Upper lobe of right lung (tissue), 1 donor: ENCODE data around the gene SHISA6. TPM values are rescaled to one million over a fixed set of nuclear protein-coding genes. Genes with fewer than 3 reads are reported as not detected.

Experiments used
- ATAC-seq: fragments of 200-7000 bp; cut with Tn5 transposase; one replicate; pipeline ENCODE4 v1.9.1; 2020; ENCODE audit warnings: mild to moderate bottlenecking, moderate library complexity
- DNase-seq: peaks from one replicate; pipeline ENCODE4 v3.0.0-alpha.2; 2020
- H3K27ac ChIP-seq: fragments of 200-600 bp; one replicate; pipeline ENCODE4 v1.8.0; 2022
- H3K27me3 ChIP-seq: fragments of 200-600 bp; one replicate; pipeline ENCODE4 v1.8.0; 2022; ENCODE audit warnings: mild to moderate bottlenecking
- H3K36me3 ChIP-seq: fragments of 200-600 bp; one replicate; pipeline ENCODE4 v1.8.0; 2022
- H3K4me1 ChIP-seq: fragments of 200-600 bp; one replicate; pipeline ENCODE4 v1.8.0; 2022
- H3K4me3 ChIP-seq: fragments of 200-600 bp; one replicate; pipeline ENCODE4 v1.8.0; 2022; ENCODE audit warnings: mild to moderate bottlenecking
- H3K9me3 ChIP-seq: fragments of 200-600 bp; one replicate; pipeline ENCODE4 v1.8.0; 2022
- CTCF ChIP-seq: fragments of 200-600 bp; IDR thresholded peaks from one replicate; pipeline ENCODE4 v1.8.0; 2022; ENCODE audit warnings: antibody characterized with exemption
- intact Hi-C: fragments of 100-400 bp; cut with DNase I; formaldehyde crosslinking; loops from one replicate; pipeline ENCODE4 v1.11.0; 2022
- total RNA-seq: library from RNA; stranded (reverse); fragmentation: NEBNext Ultra II Directional; extraction: Animal tissue kit (Norgen Biotek cat#: 25700); gene quantifications from one replicate; pipeline ENCODE4 v1.2.1, GENCODE V29; 2021
- donor health status: DM: no; HTN: yes; CAD: no; lungs with severe emphysema.

Gene SHISA6
- total RNA-seq, 1 donor from 2014 or later, result not detected

GRCh38 chr17:11240041-11240840 is 772 bp upstream of the SHISA6 start:
- Histone ChIP-seq H3K4me3 (peak overlapping the region; percentile 23), H3K36me3 (no peaks in the 10 kb centered on the region), H3K27me3 (peaks cover 42% of the 10 kb centered on the region), H3K27ac (no peak overlapping the region), H3K9me3 (no peaks in the 10 kb centered on the region), H3K4me1 (no peaks in the 10 kb centered on the region)
- no peak for TF ChIP-seq CTCF
- intact Hi-C loops, result no loop called here
- ATAC-seq (peak; percentile 7), DNase-seq (no peak)

DNA sequence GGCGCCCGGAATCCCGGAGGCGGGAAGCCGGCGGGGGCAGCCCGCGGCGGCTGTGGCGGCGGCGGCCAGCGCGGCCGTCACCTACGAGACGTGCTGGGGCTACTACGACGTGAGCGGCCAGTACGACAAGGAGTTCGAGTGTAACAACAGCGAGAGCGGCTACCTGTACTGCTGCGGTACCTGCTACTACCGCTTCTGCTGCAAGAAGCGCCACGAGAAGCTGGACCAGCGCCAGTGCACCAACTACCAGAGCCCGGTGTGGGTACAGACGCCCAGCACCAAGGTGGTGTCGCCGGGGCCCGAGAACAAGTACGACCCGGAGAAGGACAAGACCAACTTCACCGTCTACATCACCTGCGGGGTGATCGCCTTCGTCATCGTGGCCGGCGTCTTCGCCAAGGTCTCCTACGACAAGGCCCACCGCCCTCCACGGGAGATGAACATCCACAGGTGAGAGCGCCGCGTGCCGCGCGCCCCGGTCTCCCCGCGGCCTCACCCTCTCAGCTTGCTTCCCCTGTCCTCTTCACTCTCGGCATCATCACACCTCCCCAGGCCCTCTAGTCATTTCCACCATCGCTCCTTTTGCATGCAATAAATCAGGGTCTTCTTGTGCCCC is 706 bp downstream of the SHISA6 start:
- Histone ChIP-seq H3K36me3 (no peaks in the 10 kb centered on the region), H3K4me1 (no peaks in the 10 kb centered on the region), H3K9me3 (no peaks in the 10 kb centered on the region), H3K27ac (no peak overlapping the region), H3K27me3 (peaks cover 51% of the 10 kb centered on the region), H3K4me3 (no peak overlapping the region)
- no peak for TF ChIP-seq CTCF
- intact Hi-C loops, result no loop called here
- DNase-seq, result no peak
- ATAC-seq, result no peak

GRCh38 chr17:11242411-11242810 is 1.4 kb downstream of the SHISA6 start:
- intact Hi-C loops, result no loop called here
- no peak overlapping the region for H3K4me3 ChIP-seq
- H3K27ac ChIP-seq, result no peak overlapping the region
- no peak for ATAC-seq
- H3K4me1 ChIP-seq, result no peaks in the 10 kb centered on the region
- DNase-seq, result no peak
- TF ChIP-seq CTCF, result no peak
- H3K36me3 ChIP-seq, result no peaks in the 10 kb centered on the region
- no peaks in the 10 kb centered on the region for H3K9me3 ChIP-seq
- peaks cover 51% of the 10 kb centered on the region for H3K27me3 ChIP-seq

DNA sequence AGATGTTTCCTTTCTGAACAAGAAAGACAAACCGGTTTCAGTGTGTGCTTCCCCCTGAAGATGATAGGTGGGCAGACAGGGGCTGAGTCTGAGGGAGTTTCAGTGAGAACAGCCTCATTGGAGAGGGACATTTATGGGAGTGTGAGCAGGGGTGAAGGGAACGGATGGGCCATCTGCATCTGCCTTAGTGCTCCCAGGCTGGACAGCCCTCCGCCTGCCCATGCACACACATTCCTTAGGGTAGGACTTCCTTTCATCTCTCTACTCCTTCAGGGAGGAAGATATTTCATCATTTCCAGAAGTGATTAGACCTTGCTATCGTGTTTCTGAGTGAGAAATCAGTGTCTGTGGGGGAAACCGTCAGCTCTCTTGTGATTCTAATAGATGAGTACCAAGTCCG is 3.8 kb downstream of the SHISA6 start:
- ATAC-seq, result no peak
- DNase-seq, result no peak
- Histone ChIP-seq H3K36me3 (no peaks in the 10 kb centered on the region), H3K4me1 (no peaks in the 10 kb centered on the region), H3K4me3 (no peak overlapping the region), H3K27ac (no peak overlapping the region), H3K9me3 (no peaks in the 10 kb centered on the region), H3K27me3 (peaks cover 50% of the 10 kb centered on the region)
- intact Hi-C loops, result no loop called here
- no peak for TF ChIP-seq CTCF

- Histone ChIP-seq H3K4me1 (no peaks in the 10 kb centered on the region), H3K9me3 (no peaks in the 10 kb centered on the region), H3K27ac (no peak overlapping the region), H3K36me3 (no peaks in the 10 kb centered on the region), H3K27me3 (peaks cover 46% of the 10 kb centered on the region), H3K4me3 (no peak overlapping the region)
- no peak for TF ChIP-seq CTCF
- intact Hi-C loops, result no loop called here
- DNase-seq (no peak), ATAC-seq (no peak)
These were observed 4.2 kb downstream of the SHISA6 start for GRCh38 chr17:11245187-11245586.
